Upper lobe of left lung (tissue), 6 donors: ENCODE data around the gene TBL1XR1. TPM values are rescaled to one million over a fixed set of nuclear protein-coding genes. Genes with fewer than 3 reads are reported as not detected.
A peak's percentile ranks its signal among the peaks of the same experiment; 100 is the strongest.

Source experiments
- ATAC-seq, 2 donors: fragments of 200-7000 bp; cut with Tn5 transposase; one replicate each; pipeline ENCODE4 v1.9.1; 2022; ENCODE audit warnings: mild to moderate bottlenecking in 2 of 2, moderate library complexity in 2 of 2; ENCODE audit not compliant: low FRiP score in 2 of 2
- DNase-seq, 2 donors: peaks; one replicate each; pipeline ENCODE4 v3.0.0-alpha.2; 2019 to 2020
- H3K27ac ChIP-seq, 4 donors: fragments of 200-600 bp; sonication (generic); one replicate each; pipeline ENCODE4 v1.5.1; 2016 to 2019
- H3K27me3 ChIP-seq, 4 donors: fragments of 200-600 bp; sonication (generic); one replicate each; pipeline ENCODE4 v1.5.1; 2017 to 2019
- H3K36me3 ChIP-seq, 4 donors: fragments of 200-600 bp; sonication (generic); one replicate each; pipeline ENCODE4 v1.5.1; 2016 to 2019
- H3K4me1 ChIP-seq, 4 donors: fragments of 200-600 bp; sonication (generic); one replicate each; pipeline ENCODE4 v1.5.1; 2018 to 2019
- H3K4me3 ChIP-seq, 4 donors: fragments of 200-600 bp; sonication (generic); one replicate each; pipeline ENCODE4 v1.5.1; 2017 to 2019; ENCODE audit warnings: mild to moderate bottlenecking in 2 of 4, moderate library complexity in 1 of 4
- H3K9me3 ChIP-seq, 4 donors: fragments of 200-600 bp; sonication (generic); one replicate each; pipeline ENCODE4 v1.5.1; 2018 to 2019
- EP300 ChIP-seq, 4 donors: sonication (generic); formaldehyde crosslinking; IDR thresholded peaks; one replicate each; pipeline ENCODE4 v1.5.1; 2017; ENCODE audit warnings: antibody characterized with exemption in 4 of 4, control low read depth in 2 of 4
- POLR2A ChIP-seq, 4 donors: fragments of 450-650 bp; IDR thresholded peaks; one replicate each; pipeline ENCODE4 v1.5.1; 2016 to 2017; ENCODE audit warnings: antibody characterized with exemption in 4 of 4, mild to moderate bottlenecking in 2 of 4
- POLR2AphosphoS5 ChIP-seq, 2 donors: sonication (generic); formaldehyde crosslinking; IDR thresholded peaks; one replicate each; pipeline ENCODE4 v1.5.1; 2017; ENCODE audit warnings: antibody characterized with exemption in 2 of 2
- WGBS, 2 donors: methylation state at CpG; one replicate each; pipeline ENCODE4 v1.1.5; 2017 to 2018; 5-methylcytosine and 5-hydroxymethylcytosine counted together
- total RNA-seq, 6 donors: library from RNA; depleted of rRNA in 4 of 6; stranded (reverse); fragments of >200 nt in 4 of 6; gene quantifications; one replicate each; pipeline versions ENCODE4 v1.1.0 to v1.2.1, GENCODE V29; 2016 to 2021
- TF ChIP-seq, protein P1 (sequence below), 6 experiments: fragments of 450-650 bp in 4 of 6; fragments of 200-600 bp in 2 of 6; sonication (generic) in 2 of 6; IDR thresholded peaks; one replicate each; pipeline ENCODE4 v1.5.1; 2016 to 2019; ENCODE audit warnings: antibody characterized with exemption in 6 of 6
- donor health status: DM: no; HTN: no; CAD: no; lungs with moderate emphysema.
- donor health status: DM: no; HTN: yes; CAD: no; lungs with severe emphysema.

Gene TBL1XR1
- total RNA-seq, 6 donors from 2014 or later: 46.1 to 156 (median 86.6) TPM

DNA sequence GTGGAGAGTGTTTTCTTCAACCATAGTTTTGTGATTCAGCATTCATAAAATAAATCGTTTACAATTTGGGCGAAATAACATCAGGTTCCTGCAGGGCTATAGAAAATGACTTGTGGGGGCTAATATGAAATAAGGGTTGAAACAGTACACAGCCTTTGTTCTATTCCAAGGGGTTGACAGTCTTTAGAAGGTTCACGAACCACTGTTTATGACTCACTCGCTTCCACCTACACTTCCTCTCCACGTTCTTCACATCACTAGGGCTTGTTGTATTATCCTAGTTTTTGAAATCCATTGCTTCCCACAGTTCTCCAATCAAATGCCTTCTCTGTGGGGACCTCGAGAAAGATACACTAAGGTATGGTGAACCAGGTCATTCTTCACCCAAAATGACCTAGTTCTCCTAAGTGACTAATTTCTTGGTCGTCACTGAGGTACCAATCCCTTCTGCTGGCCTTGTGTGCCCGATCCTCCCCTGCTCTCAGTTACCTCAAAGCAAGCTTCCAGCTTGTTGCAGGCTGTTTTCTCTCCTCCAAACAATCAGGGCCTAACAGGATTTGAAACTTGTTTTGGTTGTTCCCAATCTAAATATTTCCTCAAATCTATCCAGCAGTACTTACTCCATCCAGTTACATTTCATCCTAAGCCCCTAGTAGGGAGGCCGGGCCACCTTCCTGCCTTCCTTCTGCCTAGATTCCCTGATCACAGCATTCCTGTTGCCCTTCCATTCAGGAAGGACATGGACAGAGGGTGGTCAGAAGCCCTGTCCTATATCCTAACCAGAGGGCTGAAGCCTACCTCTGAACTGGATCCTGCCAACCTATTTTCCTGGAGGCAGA is 23.1 kb upstream of the TBL1XR1 start:
- 89 to 90% methylated on average over 9 of the region's 9 CpGs for WGBS, 2 donors
- no peak for DNase-seq
- H3K9me3 ChIP-seq: no peaks in the 10 kb centered on the region
- TF ChIP-seq POLR2AphosphoS5 (IDR thresholded peaks at IDR 0.05) (no peak), POLR2A (IDR thresholded peaks at IDR 0.05) (no peak), EP300 (IDR thresholded peaks at IDR 0.05) (no peak)
- TF ChIP-seq, protein P1, sequence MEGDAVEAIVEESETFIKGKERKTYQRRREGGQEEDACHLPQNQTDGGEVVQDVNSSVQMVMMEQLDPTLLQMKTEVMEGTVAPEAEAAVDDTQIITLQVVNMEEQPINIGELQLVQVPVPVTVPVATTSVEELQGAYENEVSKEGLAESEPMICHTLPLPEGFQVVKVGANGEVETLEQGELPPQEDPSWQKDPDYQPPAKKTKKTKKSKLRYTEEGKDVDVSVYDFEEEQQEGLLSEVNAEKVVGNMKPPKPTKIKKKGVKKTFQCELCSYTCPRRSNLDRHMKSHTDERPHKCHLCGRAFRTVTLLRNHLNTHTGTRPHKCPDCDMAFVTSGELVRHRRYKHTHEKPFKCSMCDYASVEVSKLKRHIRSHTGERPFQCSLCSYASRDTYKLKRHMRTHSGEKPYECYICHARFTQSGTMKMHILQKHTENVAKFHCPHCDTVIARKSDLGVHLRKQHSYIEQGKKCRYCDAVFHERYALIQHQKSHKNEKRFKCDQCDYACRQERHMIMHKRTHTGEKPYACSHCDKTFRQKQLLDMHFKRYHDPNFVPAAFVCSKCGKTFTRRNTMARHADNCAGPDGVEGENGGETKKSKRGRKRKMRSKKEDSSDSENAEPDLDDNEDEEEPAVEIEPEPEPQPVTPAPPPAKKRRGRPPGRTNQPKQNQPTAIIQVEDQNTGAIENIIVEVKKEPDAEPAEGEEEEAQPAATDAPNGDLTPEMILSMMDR (IDR thresholded peaks at IDR 0.05): no peak
- ATAC-seq: no peak
- H3K27me3 ChIP-seq: no peaks in the 10 kb centered on the region
- no peak overlapping the region for H3K27ac ChIP-seq
- no peaks in the 10 kb centered on the region for H3K4me1 ChIP-seq
- no peaks in the 10 kb centered on the region for H3K36me3 ChIP-seq
- H3K4me3 ChIP-seq: no peak overlapping the region

DNA sequence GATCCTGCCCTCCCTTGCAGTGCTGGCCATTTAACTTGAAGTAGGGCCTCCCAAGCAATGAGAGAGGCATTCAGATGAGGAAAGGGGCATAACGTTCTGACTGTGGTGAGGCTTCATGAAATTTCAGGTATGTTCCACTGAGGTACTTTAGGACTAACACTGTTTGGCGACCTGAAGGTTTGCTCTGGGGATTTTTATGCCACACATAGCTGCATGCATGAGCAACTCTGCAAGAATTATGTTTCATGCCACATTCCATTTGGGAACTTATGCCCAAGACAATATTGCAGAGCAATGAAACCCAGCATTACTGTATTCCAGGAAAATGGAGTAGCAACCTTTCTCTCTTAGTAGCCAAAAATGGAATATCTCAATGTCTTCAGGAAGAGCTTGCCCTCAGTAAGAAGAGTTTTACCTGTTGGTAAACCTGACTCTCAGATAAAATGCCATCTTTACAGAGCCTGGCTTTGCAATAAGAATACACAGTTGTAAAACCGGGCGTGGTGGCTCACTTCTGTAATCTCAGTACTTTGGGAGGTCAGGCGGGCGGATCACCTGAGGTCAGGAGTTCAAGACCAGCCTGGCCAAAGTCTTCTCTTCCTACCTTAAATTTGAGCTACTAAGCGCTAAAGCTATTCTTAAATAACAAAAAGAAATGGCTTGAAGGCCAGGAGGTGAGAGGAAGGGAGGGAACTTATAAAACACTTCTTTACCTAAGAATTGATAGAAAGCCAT is 16.7 kb upstream of the TBL1XR1 start:
- 89 to 92% methylated on average over 7 of the region's 7 CpGs for WGBS, 2 donors
- Histone ChIP-seq H3K4me3 (no peak overlapping the region), H3K27me3 (no peaks in the 10 kb centered on the region), H3K9me3 (no peaks in the 10 kb centered on the region), H3K36me3 (no peaks in the 10 kb centered on the region), H3K4me1 (peaks cover 0 to 8% (median 2%) of the 10 kb centered on the region in 4 donors), H3K27ac (no peak overlapping the region)
- DNase-seq: no peak
- TF ChIP-seq POLR2AphosphoS5 (IDR thresholded peaks at IDR 0.05) (no peak), EP300 (IDR thresholded peaks at IDR 0.05) (no peak), POLR2A (IDR thresholded peaks at IDR 0.05) (no peak)
- TF ChIP-seq, protein P1 (IDR thresholded peaks at IDR 0.05): no peak
- ATAC-seq: no peak

DNA sequence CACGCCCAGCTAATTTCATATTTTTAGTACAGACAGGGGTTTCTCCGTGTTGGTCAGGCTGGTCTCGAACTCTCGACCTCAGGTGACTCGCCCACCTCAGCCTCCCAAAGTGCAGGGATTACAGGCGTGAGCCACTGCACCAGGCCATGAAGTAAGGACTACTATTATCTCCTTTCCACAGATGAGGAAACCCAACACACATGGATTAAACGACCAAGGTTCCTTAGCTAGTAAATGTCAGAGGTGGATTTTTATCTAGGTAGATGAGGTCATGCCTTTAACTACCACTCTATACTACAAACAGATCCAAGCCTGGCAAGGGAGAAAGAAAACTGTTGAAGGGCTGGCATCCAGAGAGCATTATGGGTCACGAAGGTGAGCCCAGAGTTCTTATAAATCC is 15.5 kb upstream of the TBL1XR1 start:
- H3K4me3 ChIP-seq: no peak overlapping the region
- 95 to 96% methylated on average over 8 of the region's 8 CpGs for WGBS, 2 donors
- no peaks in the 10 kb centered on the region for H3K9me3 ChIP-seq
- no peak for ATAC-seq
- no peak overlapping the region for H3K27ac ChIP-seq
- no peak for DNase-seq
- no peaks in the 10 kb centered on the region for H3K36me3 ChIP-seq
- TF ChIP-seq POLR2A (IDR thresholded peaks at IDR 0.05) (no peak), POLR2AphosphoS5 (IDR thresholded peaks at IDR 0.05) (no peak), EP300 (IDR thresholded peaks at IDR 0.05) (no peak)
- TF ChIP-seq, protein P1 (IDR thresholded peaks at IDR 0.05): no peak
- no peaks in the 10 kb centered on the region for H3K27me3 ChIP-seq
- H3K4me1 ChIP-seq: peaks cover 0 to 8% (median 2%) of the 10 kb centered on the region in 4 donors

DNA sequence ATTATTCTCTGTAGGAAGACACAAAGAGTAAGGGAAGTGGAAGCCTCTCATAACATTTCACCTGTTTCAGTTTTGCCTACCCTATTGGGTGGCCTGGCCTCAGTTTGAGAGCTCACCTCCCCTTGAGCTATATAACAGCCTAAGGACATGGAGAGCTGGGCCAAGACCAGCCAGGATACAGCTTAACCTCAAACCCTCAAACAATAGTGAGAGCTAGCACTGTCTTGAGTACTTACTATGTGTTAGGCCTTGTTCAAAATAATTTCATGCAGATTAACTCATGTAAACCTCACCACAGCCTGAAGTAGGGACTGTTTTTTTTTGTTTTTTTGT is 15.0 kb upstream of the TBL1XR1 start:
- ATAC-seq: no peak
- no peak for TF ChIP-seq EP300 (IDR thresholded peaks at IDR 0.05)
- H3K4me1 ChIP-seq: peaks cover 0 to 8% (median 2%) of the 10 kb centered on the region in 4 donors
- no peak for DNase-seq
- no peaks in the 10 kb centered on the region for H3K27me3 ChIP-seq
- no peaks in the 10 kb centered on the region for H3K36me3 ChIP-seq
- peak overlapping the region in 1 of 4 donors; percentile 4 for H3K27ac ChIP-seq
- no peaks in the 10 kb centered on the region for H3K9me3 ChIP-seq
- no peak overlapping the region for H3K4me3 ChIP-seq

DNA sequence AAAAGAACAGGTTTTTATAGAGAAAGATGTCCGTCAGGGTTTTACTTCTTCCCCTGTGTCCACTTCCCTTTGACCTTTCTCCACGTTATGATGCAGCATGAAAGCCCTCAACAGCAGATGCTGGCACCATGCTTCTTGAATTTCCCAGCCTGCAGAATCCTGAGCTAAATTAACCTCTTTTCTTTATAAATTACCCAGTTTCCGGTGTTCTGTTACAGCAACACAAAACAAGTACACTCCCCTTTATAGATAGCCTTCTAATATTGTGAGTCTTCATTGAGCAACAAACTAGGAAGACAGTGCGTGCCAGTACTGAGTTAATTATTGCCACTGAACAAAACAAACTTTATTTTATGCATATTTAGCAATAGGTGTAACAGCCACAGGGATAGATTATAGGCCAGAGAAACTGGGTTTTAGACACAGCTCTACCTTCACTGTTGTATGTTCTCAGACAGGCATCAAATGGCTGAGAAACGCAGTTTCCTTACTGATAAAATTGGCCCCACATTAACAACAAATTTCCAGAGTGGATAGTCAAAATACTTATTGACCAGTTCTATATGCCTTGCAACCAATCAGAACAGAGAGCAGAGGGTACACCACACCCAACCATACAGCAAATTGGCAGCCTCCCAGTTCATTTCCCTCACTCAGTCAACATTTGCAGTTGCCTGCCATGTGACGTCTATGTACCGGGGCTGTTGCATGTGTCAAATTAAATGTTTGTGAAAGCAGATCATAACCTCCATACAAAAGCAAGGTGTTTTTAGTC is 14.4 kb upstream of the TBL1XR1 start:
- DNase-seq: peak in 1 of 2 donors; percentile 67
- Histone ChIP-seq H3K27me3 (no peaks in the 10 kb centered on the region), H3K36me3 (no peaks in the 10 kb centered on the region), H3K27ac (peak overlapping the region in 1 of 4 donors; percentile 4), H3K4me1 (peaks cover 0 to 9% (median 2%) of the 10 kb centered on the region in 4 donors), H3K4me3 (no peak overlapping the region), H3K9me3 (no peaks in the 10 kb centered on the region)
- 77 to 79% methylated on average over 7 of the region's 7 CpGs for WGBS, 2 donors
- ATAC-seq: no peak
- TF ChIP-seq POLR2AphosphoS5 (IDR thresholded peaks at IDR 0.05) (no peak), POLR2A (IDR thresholded peaks at IDR 0.05) (no peak), EP300 (IDR thresholded peaks at IDR 0.05) (no peak)
- TF ChIP-seq, protein P1 (IDR thresholded peaks at IDR 0.05): no peak
